Lower lobe of right lung (tissue), 2 donors: ENCODE data around the gene CYP39A1. TPM values are rescaled to one million over a fixed set of nuclear protein-coding genes. Genes with fewer than 3 reads are reported as not detected.

Source experiments
- ATAC-seq, 2 donors: fragments of 200-7000 bp; cut with Tn5 transposase; one replicate each; pipeline ENCODE4 v1.9.1; 2020 to 2022; ENCODE audit warnings: mild to moderate bottlenecking in 2 of 2, moderate library complexity in 2 of 2
- DNase-seq: peaks from one replicate; pipeline ENCODE4 v3.0.0-alpha.2; 2020
- H3K27ac ChIP-seq: fragments of 200-600 bp; one replicate; pipeline ENCODE4 v1.8.0; 2022
- H3K27me3 ChIP-seq: fragments of 200-600 bp; one replicate; pipeline ENCODE4 v1.8.0; 2022; ENCODE audit warnings: low read depth
- H3K36me3 ChIP-seq: fragments of 200-600 bp; one replicate; pipeline ENCODE4 v1.8.0; 2022; ENCODE audit warnings: mild to moderate bottlenecking
- H3K4me1 ChIP-seq: fragments of 200-600 bp; one replicate; pipeline ENCODE4 v1.8.0; 2022
- H3K4me3 ChIP-seq: fragments of 200-600 bp; one replicate; pipeline ENCODE4 v1.8.0; 2022; ENCODE audit warnings: mild to moderate bottlenecking
- H3K9me3 ChIP-seq: fragments of 200-600 bp; one replicate; pipeline ENCODE4 v1.8.0; 2022
- intact Hi-C: fragments of 100-400 bp; cut with DNase I; formaldehyde crosslinking; loops from one replicate; pipeline ENCODE4 v1.11.0; 2022
- total RNA-seq: library from RNA; stranded (reverse); fragmentation: NEBNext Ultra II Directional; extraction: Animal tissue kit (Norgen Biotek cat#: 25700); gene quantifications from one replicate; pipeline ENCODE4 v1.2.1, GENCODE V29; 2021
- TF ChIP-seq, protein P1 (sequence below): fragments of 200-600 bp; IDR thresholded peaks from one replicate; pipeline ENCODE4 v1.8.0; 2022; ENCODE audit warnings: antibody characterized with exemption, mild to moderate bottlenecking
- donor health status: DM: no; HTN: yes; CAD: no; lungs with severe emphysema.

The CYP39A1 gene
- total RNA-seq, 1 donor from 2014 or later = 5.4 TPM

DNA sequence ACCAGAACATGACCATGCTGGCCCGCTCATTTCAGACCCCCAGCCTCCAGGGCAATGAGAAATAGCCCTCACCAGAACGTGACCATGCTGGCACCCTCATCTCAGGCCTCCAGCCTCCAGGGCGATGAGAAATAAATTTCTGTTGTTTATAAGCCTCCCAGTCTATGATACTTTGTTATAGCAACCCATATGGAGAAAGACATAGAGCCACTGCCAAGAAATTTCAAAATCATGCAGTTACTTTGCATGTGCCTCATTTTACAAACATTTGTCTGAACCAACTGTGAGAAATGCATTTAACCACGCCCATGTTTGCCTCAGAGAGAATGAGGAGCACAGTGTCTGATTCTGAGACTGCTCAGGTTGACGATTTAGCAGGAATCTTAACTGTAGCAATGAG is 15.5 kb downstream of the CYP39A1 start:
- TF ChIP-seq, protein P1, sequence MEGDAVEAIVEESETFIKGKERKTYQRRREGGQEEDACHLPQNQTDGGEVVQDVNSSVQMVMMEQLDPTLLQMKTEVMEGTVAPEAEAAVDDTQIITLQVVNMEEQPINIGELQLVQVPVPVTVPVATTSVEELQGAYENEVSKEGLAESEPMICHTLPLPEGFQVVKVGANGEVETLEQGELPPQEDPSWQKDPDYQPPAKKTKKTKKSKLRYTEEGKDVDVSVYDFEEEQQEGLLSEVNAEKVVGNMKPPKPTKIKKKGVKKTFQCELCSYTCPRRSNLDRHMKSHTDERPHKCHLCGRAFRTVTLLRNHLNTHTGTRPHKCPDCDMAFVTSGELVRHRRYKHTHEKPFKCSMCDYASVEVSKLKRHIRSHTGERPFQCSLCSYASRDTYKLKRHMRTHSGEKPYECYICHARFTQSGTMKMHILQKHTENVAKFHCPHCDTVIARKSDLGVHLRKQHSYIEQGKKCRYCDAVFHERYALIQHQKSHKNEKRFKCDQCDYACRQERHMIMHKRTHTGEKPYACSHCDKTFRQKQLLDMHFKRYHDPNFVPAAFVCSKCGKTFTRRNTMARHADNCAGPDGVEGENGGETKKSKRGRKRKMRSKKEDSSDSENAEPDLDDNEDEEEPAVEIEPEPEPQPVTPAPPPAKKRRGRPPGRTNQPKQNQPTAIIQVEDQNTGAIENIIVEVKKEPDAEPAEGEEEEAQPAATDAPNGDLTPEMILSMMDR = no peak
- H3K36me3 ChIP-seq = no peaks in the 10 kb centered on the region
- DNase-seq (no peak), ATAC-seq (no peak)
- H3K9me3 ChIP-seq = no peaks in the 10 kb centered on the region
- no peaks in the 10 kb centered on the region for H3K4me1 ChIP-seq
- no peak overlapping the region for H3K4me3 ChIP-seq
- intact Hi-C loops = no loop called here
- no peaks in the 10 kb centered on the region for H3K27me3 ChIP-seq
- no peak overlapping the region for H3K27ac ChIP-seq

DNA sequence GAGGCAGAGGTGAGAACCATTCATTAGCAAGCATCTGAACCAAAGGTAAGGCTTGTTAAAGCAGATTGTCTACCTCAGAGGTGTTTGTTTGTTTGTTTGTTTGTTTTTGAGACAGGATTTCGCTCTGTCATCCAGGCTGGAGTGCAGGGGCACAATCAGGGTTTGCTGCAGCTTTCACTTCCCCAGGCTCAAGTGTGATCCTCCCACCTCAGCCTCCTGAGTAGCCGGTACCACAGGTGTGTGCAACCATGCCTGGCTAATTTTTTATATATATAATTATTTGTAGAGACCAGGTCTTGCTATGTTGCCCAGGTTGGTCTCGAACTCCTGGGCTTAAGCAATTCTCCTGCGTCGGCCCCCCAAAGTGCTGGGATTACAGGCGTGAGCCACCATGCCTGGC is 17.2 kb downstream of the CYP39A1 start:
- H3K4me3 ChIP-seq = no peak overlapping the region
- no peak for ATAC-seq
- H3K36me3 ChIP-seq = no peaks in the 10 kb centered on the region
- TF ChIP-seq, protein P1 = no peak
- intact Hi-C loops = no loop called here
- no peak for DNase-seq
- no peaks in the 10 kb centered on the region for H3K4me1 ChIP-seq
- H3K27ac ChIP-seq = no peak overlapping the region
- H3K9me3 ChIP-seq = no peaks in the 10 kb centered on the region
- H3K27me3 ChIP-seq = no peaks in the 10 kb centered on the region

DNA sequence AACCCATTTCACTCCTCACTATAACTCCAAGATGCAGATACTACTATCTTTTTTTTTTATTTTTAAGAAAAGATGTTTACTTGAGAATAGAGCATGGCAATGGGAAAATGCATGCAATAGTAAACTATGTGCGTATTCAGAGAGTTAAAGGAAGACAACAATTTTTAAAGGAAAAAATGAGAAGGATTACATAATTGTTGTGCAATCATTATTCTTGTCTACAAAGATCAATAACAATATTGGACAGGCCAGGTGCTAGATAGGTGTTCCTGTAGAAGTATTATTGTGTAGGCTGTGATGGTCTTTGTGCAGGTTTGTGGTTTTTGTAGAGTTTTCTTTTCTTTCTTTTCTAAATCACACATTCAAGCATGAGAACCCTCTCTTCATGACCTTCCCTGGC is 20.6 kb downstream of the CYP39A1 start:
- Histone ChIP-seq H3K4me1 (no peaks in the 10 kb centered on the region), H3K27ac (no peak overlapping the region), H3K9me3 (no peaks in the 10 kb centered on the region), H3K36me3 (no peaks in the 10 kb centered on the region), H3K4me3 (no peak overlapping the region), H3K27me3 (no peaks in the 10 kb centered on the region)
- intact Hi-C loops = no loop called here
- ATAC-seq = no peak
- DNase-seq = no peak
- TF ChIP-seq, protein P1 = no peak

DNA sequence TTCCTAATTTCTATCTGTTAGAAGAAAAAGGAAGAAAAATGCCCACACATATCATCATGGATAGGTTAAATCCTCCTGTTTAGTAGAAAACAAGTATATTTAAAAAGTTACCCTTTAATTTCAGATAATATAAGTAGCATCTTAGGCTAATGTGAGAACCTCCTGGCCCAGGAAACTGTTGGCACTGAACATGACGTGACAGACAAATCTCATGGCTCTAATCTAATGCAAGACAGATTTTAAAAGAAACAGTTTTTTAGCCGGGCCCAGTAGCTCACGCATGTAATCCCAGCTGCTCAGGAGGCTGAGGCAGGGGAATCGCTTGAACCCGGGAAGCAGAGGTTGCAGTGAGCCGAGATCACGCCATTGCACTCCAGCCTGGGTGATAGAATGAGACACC is 22.9 kb downstream of the CYP39A1 start:
- H3K4me1 ChIP-seq = peaks cover 7% of the 10 kb centered on the region
- H3K27me3 ChIP-seq = no peaks in the 10 kb centered on the region
- DNase-seq (no peak), ATAC-seq (no peak)
- no peaks in the 10 kb centered on the region for H3K36me3 ChIP-seq
- H3K4me3 ChIP-seq = no peak overlapping the region
- TF ChIP-seq, protein P1 = no peak
- intact Hi-C loops = no loop called here
- H3K9me3 ChIP-seq = no peaks in the 10 kb centered on the region
- H3K27ac ChIP-seq = no peak overlapping the region

DNA sequence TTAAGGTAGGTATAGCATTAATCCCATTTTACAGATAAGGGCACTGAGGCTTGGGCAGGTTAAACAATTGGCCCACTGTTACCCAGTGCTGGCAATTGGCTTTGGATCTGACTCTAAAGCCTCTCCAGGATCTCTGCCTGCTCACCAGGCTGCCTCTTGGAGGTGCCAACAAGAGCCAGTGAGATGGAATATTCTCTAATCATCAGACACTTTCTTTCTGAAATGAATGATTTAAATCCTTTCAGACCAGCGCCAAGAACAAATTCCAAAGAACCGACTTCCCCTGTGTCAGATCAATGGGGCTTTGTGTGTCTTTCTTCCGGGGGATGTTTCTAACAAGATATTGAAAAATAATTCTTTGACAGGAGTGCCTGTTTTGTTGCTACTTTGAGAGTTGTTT is 23.6 kb downstream of the CYP39A1 start:
- TF ChIP-seq, protein P1 = no peak
- Histone ChIP-seq H3K4me3 (no peak overlapping the region), H3K27me3 (no peaks in the 10 kb centered on the region), H3K4me1 (peaks cover 7% of the 10 kb centered on the region), H3K27ac (no peak overlapping the region), H3K36me3 (no peaks in the 10 kb centered on the region), H3K9me3 (no peaks in the 10 kb centered on the region)
- DNase-seq (no peak), ATAC-seq (no peak)
- intact Hi-C loops = no loop called here

DNA sequence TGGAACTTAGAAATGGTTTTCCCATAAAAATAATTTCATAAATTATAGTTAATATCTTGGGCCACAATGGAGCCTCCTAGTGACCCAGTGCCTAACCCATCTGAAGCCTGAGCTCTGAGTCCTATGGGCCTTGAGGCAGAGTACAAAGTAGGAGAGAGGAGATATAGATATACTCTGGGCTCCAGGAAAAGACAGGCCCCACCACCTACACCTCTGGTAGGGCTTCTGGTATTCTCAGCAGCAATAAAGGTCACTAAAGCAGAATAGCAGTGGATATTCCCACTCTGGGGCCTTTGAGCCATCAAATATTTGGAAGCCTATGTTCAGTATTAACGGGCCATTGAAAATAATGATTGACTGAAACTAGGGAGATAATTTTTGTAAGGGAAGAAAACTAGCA is 24.1 kb downstream of the CYP39A1 start:
- no peak overlapping the region for H3K4me3 ChIP-seq
- H3K36me3 ChIP-seq = no peaks in the 10 kb centered on the region
- H3K27me3 ChIP-seq = no peaks in the 10 kb centered on the region
- peaks cover 7% of the 10 kb centered on the region for H3K4me1 ChIP-seq
- no peak for ATAC-seq
- intact Hi-C loops = no loop called here
- TF ChIP-seq, protein P1 = no peak
- no peak overlapping the region for H3K27ac ChIP-seq
- no peaks in the 10 kb centered on the region for H3K9me3 ChIP-seq
- no peak for DNase-seq
